ENCODE measurements around the gene NPVF. TPM values are rescaled to one million over a fixed set of nuclear protein-coding genes. Genes with fewer than 3 reads are reported as not detected.

Gene NPVF
- polyA plus RNA-seq, 1 donor from 2014 or later = not detected

GRCh38 chr7:25256333-25256819 is 28.1 kb upstream of the NPVF start:
- Histone ChIP-seq H3K27me3 (ENCODE audit: insufficient read depth, low read depth, low read length) (no peaks in the 10 kb centered on the region), H3K9ac (ENCODE audit: low read length) (no peak overlapping the region), H3K4me2 (ENCODE audit: low read length) (no peak overlapping the region), H4K20me1 (ENCODE audit: insufficient read depth) (no peaks in the 10 kb centered on the region), H3K9me2 (ENCODE audit: insufficient read depth, low read length) (no peaks in the 10 kb centered on the region), H3K4me3 (ENCODE audit: low read length) (no peak overlapping the region), H2AFZ (ENCODE audit: low read depth, low read length) (no peak overlapping the region), H3K27ac (ENCODE audit: low read length) (no peak overlapping the region), H3F3A (ENCODE audit: insufficient read depth, low read length, poor library complexity, severe bottlenecking) (no peaks in the 10 kb centered on the region), H3K9me3 (ENCODE audit: low read length) (no peaks in the 10 kb centered on the region), H3K36me3 (ENCODE audit: insufficient read depth, low read length) (no peaks in the 10 kb centered on the region), H3K79me2 (replicated peaks; ENCODE audit: insufficient read depth, low read length) (no peaks in the 10 kb centered on the region)
- no peak for TF ChIP-seq TAF1 (IDR thresholded peaks at IDR 0.05; ENCODE audit: low read depth)
- no peak for TF ChIP-seq REST (IDR thresholded peaks at IDR 0.05; ENCODE audit: borderline replicate concordance)
- TF ChIP-seq SMC3 (conservative IDR thresholded peaks at IDR 0.05; ENCODE audit: poor library complexity) = no peak
- no peak for TF ChIP-seq MXI1 (conservative IDR thresholded peaks at IDR 0.05; ENCODE audit: poor library complexity, severe bottlenecking)
- TF ChIP-seq POLR2AphosphoS5 (IDR thresholded peaks at IDR 0.05) = no peak
- TF ChIP-seq EZH2 (IDR thresholded peaks at IDR 0.05; ENCODE audit: borderline replicate concordance, insufficient read depth, low read length, poor library complexity, severe bottlenecking) = no peak
- TF ChIP-seq EP300 (conservative IDR thresholded peaks at IDR 0.05; ENCODE audit: poor library complexity, severe bottlenecking) = no peak
- no peak for TF ChIP-seq CTCF (IDR thresholded peaks at IDR 0.05; ENCODE audit: poor library complexity, severe bottlenecking)
- TF ChIP-seq RAD21 (conservative IDR thresholded peaks at IDR 0.05) = no peak

- H3K4me2 ChIP-seq (ENCODE audit: low read length) = no peak overlapping the region
Measured at GRCh38 chr7:25255611-25256332, 27.5 kb upstream of the NPVF start.

More at GRCh38 chr7:25255611-25256332, 27.5 kb upstream of the NPVF start:
- TF ChIP-seq SMC3 (conservative IDR thresholded peaks at IDR 0.05; ENCODE audit: poor library complexity) (no peak), TAF1 (IDR thresholded peaks at IDR 0.05; ENCODE audit: low read depth) (no peak), REST (IDR thresholded peaks at IDR 0.05; ENCODE audit: borderline replicate concordance) (no peak), MXI1 (conservative IDR thresholded peaks at IDR 0.05; ENCODE audit: poor library complexity, severe bottlenecking) (no peak), EZH2 (IDR thresholded peaks at IDR 0.05; ENCODE audit: borderline replicate concordance, insufficient read depth, low read length, poor library complexity, severe bottlenecking) (no peak), EP300 (conservative IDR thresholded peaks at IDR 0.05; ENCODE audit: poor library complexity, severe bottlenecking) (no peak), CTCF (IDR thresholded peaks at IDR 0.05; ENCODE audit: poor library complexity, severe bottlenecking) (no peak)
- Histone ChIP-seq H3K36me3 (ENCODE audit: insufficient read depth, low read length) (no peaks in the 10 kb centered on the region), H3K27me3 (ENCODE audit: insufficient read depth, low read depth, low read length) (no peaks in the 10 kb centered on the region), H3K4me3 (ENCODE audit: low read length) (no peak overlapping the region), H2AFZ (ENCODE audit: low read depth, low read length) (no peak overlapping the region), H3K9me2 (ENCODE audit: insufficient read depth, low read length) (no peaks in the 10 kb centered on the region), H3K9me3 (ENCODE audit: low read length) (no peaks in the 10 kb centered on the region), H3K9ac (ENCODE audit: low read length) (no peak overlapping the region), H3K27ac (ENCODE audit: low read length) (no peak overlapping the region), H3K79me2 (replicated peaks; ENCODE audit: insufficient read depth, low read length) (no peaks in the 10 kb centered on the region), H4K20me1 (ENCODE audit: insufficient read depth) (no peaks in the 10 kb centered on the region), H3F3A (ENCODE audit: insufficient read depth, low read length, poor library complexity, severe bottlenecking) (no peaks in the 10 kb centered on the region)

Measured in neural cell (in vitro differentiated cells).